ENCODE measurements around the gene MMS19.

The MMS19 gene

GRCh38 chr10:97444212-97444611 lies 54.0 kb downstream of the MMS19 start:
- H3K4me3 ChIP-seq (ENCODE audit: low read length): no peak overlapping the region
- no peak for DNase-seq (ENCODE audit: low read depth)
- TF ChIP-seq CTCF (IDR thresholded peaks at IDR 0.05; ENCODE audit: insufficient read depth, low read depth, low read length, missing control alignments): no peak

- TF ChIP-seq CTCF (IDR thresholded peaks at IDR 0.05; ENCODE audit: insufficient read depth, low read depth, low read length, missing control alignments): no peak
Measured at GRCh38 chr10:97442277-97442676, 55.9 kb downstream of the MMS19 start.

GRCh38 chr10:97435211-97435610 lies 63.0 kb downstream of the MMS19 start:
- no peak overlapping the region for H3K4me3 ChIP-seq (ENCODE audit: low read length)
- no peak for DNase-seq (ENCODE audit: low read depth)
- no peak for TF ChIP-seq CTCF (IDR thresholded peaks at IDR 0.05; ENCODE audit: insufficient read depth, low read depth, low read length, missing control alignments)

More at GRCh38 chr10:97442277-97442676, 55.9 kb downstream of the MMS19 start:
- H3K4me3 ChIP-seq (ENCODE audit: low read length): no peak overlapping the region
- DNase-seq (ENCODE audit: low read depth): no peak

GRCh38 chr10:97434557-97434956 lies 63.7 kb downstream of the MMS19 start:
- DNase-seq (ENCODE audit: low read depth): no peak
- TF ChIP-seq CTCF (IDR thresholded peaks at IDR 0.05; ENCODE audit: insufficient read depth, low read depth, low read length, missing control alignments): no peak
- no peak overlapping the region for H3K4me3 ChIP-seq (ENCODE audit: low read length)

- no peak overlapping the region for H3K4me3 ChIP-seq (ENCODE audit: low read length)
- no peak for TF ChIP-seq CTCF (IDR thresholded peaks at IDR 0.05; ENCODE audit: insufficient read depth, low read depth, low read length, missing control alignments)
- DNase-seq (ENCODE audit: low read depth): peak; percentile 22
Measured at GRCh38 chr10:97434055-97434454, 64.2 kb downstream of the MMS19 start.

DNA sequence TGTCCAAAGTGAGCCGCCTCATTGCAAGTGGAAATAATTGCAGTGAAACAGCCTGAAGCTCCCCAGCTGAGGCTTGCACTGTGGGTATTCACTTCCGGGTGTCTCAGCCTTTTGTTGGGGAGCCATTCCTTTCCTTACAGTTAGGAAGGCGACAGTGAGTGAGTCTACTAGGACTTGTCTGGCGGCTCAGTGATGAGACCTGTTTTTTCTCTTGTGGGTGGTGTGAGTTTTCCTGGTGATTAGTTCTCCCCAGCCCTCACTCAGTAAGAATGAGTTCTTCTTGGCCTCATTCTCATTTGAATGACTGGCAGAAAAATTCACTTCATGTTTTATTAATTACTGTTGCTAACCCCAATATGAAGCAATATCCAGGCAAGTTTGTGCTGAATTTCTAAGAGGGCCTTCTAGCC lies 69.6 kb downstream of the MMS19 start:
- TF ChIP-seq CTCF (IDR thresholded peaks at IDR 0.05; ENCODE audit: insufficient read depth, low read depth, low read length, missing control alignments): no peak
- peak overlapping the region; percentile 96 for H3K4me3 ChIP-seq (ENCODE audit: low read length)
- peak; percentile 79 for DNase-seq (ENCODE audit: low read depth)

DNA sequence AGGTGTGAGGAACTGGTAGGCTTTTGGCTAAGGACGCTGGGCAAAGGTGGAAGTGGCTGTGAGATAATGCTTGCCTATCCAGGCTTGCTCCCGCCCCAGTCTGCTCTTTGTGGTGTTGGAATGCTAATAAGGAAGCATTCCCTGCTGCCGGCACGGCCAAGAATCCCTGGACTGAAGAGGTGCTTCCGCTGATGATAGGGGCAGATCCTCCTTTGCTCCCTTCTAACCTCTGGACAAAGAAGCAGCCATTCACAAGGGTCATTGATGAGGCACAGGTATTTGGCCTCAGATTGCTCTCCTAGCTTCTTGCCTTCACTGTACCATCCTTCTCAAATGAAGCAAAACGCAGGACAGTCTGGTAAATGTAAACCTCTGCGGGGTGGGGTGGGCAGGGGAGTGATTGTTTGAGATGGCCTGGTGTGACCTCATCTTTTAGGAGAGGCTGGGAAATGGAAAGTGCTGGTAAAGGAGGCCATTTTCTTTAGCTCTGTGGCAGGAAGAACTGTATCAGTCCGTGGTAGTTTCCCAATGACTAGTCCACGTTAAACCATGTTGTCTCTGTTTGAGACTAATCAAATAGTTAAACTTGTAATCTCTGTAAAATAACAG lies 70.5 kb downstream of the MMS19 start:
- peak; percentile 67 for DNase-seq (ENCODE audit: low read depth)
- no peak for TF ChIP-seq CTCF (IDR thresholded peaks at IDR 0.05; ENCODE audit: insufficient read depth, low read depth, low read length, missing control alignments)
- H3K4me3 ChIP-seq (ENCODE audit: low read length): peak overlapping the region; percentile 96
